Hypothalamus (tissue), 51 donors: Measurements from ENCODE around the gene BCAS3.
"Not testable (repeated sequence)": the region's sequence is repeated elsewhere in the genome, so short reads cannot be mapped to it uniquely, and the experiment has no call there.

Source experiments
- DNase-seq, 51 donors: peaks; one replicate each; lab custom pipeline; 2025; lab: John Stamatoyannopoulos, UW

The BCAS3 gene

GRCh38 chr17:60862482-60862881, 184.8 kb downstream of the BCAS3 start:
- no peak for DNase-seq

- no peak for DNase-seq
Observed at GRCh38 chr17:60863892-60864707, 186.4 kb downstream of the BCAS3 start.

- DNase-seq = no peak
Observed at GRCh38 chr17:60864708-60865005, 187.0 kb downstream of the BCAS3 start.

GRCh38 chr17:60874772-60875171, 197.1 kb downstream of the BCAS3 start:
- no peak for DNase-seq

GRCh38 chr17:60886731-60887613, 209.3 kb downstream of the BCAS3 start:
- not testable (repeated sequence) for DNase-seq

GRCh38 chr17:60887614-60888028, 210.0 kb downstream of the BCAS3 start:
- no peak for DNase-seq

GRCh38 chr17:60888812-60889709, 211.4 kb downstream of the BCAS3 start:
- DNase-seq = no peak

GRCh38 chr17:60891149-60891548, 213.5 kb downstream of the BCAS3 start:
- DNase-seq = no peak

- DNase-seq = no peak
Observed at GRCh38 chr17:60893475-60893874, 215.8 kb downstream of the BCAS3 start.

GRCh38 chr17:60896996-60897395, 219.3 kb downstream of the BCAS3 start:
- DNase-seq = no peak

GRCh38 chr17:60899115-60899514, 221.5 kb downstream of the BCAS3 start:
- no peak for DNase-seq

GRCh38 chr17:60900688-60901087, 223.0 kb downstream of the BCAS3 start:
- DNase-seq = no peak

- DNase-seq = no peak
Observed at GRCh38 chr17:60901242-60901641, 223.6 kb downstream of the BCAS3 start.

- no peak for DNase-seq
Observed at GRCh38 chr17:60901806-60902205, 224.2 kb downstream of the BCAS3 start.

- DNase-seq = no peak
Observed at GRCh38 chr17:60902399-60902798, 224.7 kb downstream of the BCAS3 start.

GRCh38 chr17:60904582-60904981, 226.9 kb downstream of the BCAS3 start:
- DNase-seq = no peak

GRCh38 chr17:60905709-60906108, 228.1 kb downstream of the BCAS3 start:
- DNase-seq = no peak

- DNase-seq = no peak
Observed at GRCh38 chr17:60908324-60908723, 230.7 kb downstream of the BCAS3 start.

- DNase-seq = no peak
Observed at GRCh38 chr17:60909405-60909804, 231.8 kb downstream of the BCAS3 start.

- no peak for DNase-seq
Observed at GRCh38 chr17:60910415-60910814, 232.8 kb downstream of the BCAS3 start.

GRCh38 chr17:60914078-60914477, 236.4 kb downstream of the BCAS3 start:
- no peak for DNase-seq
